ENCODE measurements around the gene HBE1.
A peak's percentile ranks its signal among the peaks of the same experiment; 100 is the strongest.
"Not testable (repeated sequence)": the region's sequence is repeated elsewhere in the genome, so short reads cannot be mapped to it uniquely, and the experiment has no call there.

The HBE1 gene

DNA sequence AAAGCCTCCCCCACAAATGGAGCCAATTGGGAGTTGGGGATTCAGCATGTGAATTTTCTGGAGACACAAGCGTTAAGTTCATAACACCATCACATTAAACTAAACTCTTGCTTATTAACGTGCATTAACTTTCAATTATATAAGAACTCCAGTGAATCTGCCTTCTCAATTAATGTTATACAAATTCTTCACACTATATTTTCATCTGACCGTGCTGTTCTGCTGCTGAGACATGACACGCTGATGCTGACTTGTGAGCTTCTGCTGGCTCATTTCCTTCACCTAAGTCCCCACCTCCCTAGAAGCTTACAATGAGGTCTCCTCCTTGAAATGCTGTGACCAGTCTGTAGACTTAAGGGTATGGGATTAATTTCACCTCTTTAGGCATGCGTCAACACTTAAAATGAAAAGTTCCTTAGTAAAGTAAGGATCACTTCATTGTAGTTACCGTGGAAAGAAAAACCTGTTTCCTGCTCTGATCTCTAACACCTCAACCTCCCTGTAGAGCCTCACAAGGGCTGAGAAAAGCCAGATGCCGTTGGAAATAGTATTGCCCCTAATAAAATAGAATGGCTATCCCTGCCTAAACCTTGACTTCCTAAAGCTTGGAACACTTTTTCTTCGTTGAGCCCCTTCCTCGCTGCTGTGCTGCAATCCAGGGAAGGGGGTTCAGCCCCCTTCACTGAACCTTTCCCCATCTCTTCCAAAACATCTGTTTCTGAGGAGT is 17.4 kb downstream of the HBE1 start:
- no peak for DNase-seq

DNA sequence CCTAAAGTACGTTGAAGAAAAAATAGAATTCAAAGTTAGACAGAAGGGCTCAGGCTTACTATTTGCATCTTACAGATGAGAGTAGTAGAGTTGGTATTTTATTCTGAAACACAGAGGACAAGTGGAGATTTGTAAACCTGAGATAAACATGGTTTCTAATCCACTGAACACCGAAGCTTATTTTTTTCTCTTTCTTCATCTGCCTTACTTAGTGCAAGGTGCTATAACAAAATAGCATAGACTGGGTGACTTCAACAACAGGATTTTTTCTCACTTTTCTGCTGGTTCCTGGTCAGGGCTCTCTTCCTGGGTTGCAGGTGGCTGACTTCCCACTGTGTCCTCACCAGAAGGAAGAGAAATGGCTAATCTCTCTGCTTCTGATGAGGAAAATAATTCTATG is 18.0 kb downstream of the HBE1 start:
- no peak for DNase-seq

DNA sequence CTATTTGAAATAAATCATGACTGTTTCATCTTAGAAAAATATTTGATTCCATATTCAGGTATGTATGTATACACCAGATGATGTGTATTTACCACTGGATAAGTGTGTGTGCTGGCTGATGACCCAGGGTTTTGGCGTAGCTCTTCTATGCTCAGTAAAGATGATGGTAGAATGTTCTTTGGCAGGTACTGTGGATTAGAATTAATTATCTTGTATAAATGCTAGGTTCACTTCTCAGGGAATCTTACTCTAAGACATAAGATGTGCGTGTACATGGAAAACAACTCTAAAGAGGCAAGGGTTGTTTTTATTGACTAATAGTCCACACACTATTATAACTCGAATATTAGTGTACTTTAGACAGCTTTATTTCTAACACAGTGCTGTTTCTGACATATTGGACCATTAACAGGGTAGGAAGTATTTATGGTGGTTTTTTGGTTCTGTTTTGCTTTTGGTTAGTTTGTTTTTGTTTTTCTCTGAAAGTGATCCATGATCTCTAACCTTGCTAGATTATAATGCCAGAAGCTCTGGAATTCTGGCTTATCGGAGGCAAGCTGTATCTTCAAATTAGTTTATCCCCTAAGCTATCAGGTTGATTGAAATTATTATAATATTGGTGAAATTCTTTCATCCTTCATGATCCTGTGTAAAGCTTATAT is 19.1 kb downstream of the HBE1 start:
- DNase-seq = no peak

DNA sequence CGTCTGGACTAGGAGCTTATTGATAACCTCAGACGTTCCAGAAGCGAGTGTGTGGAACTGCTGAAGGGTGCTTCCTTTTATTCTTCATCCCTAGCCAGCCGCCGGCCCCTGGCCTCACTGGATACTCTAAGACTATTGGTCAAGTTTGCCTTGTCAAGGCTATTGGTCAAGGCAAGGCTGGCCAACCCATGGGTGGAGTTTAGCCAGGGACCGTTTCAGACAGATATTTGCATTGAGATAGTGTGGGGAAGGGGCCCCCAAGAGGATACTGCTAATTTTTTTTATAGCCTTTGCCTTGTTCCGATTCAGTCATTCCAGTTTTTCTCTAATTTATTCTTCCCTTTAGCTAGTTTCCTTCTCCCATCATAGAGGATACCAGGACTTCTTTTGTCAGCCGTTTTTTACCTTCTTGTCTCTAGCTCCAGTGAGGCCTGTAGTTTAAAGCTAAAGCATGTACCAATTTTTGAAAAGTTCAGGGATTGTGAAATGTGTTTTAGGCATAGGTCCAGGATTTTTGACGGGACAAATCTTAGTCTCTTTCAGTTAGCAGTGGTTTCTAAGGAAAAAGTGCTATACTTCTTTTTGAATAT is 19.8 kb downstream of the HBE1 start, which contains the start of gene HBG1:
TSS of gene HBG1 (minus strand) at position 51 of the 590 bp plus-strand sequence. CDS start 53 bp downstream, outside the sequence.
- DNase-seq = not testable (repeated sequence)

DNA sequence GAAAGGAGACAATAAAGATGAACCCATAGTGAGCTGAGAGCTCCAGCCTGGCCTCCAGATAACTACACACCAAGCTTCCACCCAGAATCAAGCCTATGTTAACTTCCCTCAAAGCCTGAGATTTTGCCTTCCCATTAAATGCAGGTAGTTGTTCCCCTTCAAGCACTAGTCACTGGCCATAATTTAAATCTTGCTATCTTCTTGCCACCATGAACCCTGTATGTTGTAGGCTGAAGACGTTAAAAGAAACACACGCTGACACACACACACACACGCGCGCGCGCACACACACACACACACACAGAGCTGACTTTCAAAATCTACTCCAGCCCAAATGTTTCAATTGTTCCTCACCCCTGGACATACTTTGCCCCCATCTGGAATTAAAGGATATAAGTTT is 21.2 kb downstream of the HBE1 start:
- DNase-seq = not testable (repeated sequence)

DNA sequence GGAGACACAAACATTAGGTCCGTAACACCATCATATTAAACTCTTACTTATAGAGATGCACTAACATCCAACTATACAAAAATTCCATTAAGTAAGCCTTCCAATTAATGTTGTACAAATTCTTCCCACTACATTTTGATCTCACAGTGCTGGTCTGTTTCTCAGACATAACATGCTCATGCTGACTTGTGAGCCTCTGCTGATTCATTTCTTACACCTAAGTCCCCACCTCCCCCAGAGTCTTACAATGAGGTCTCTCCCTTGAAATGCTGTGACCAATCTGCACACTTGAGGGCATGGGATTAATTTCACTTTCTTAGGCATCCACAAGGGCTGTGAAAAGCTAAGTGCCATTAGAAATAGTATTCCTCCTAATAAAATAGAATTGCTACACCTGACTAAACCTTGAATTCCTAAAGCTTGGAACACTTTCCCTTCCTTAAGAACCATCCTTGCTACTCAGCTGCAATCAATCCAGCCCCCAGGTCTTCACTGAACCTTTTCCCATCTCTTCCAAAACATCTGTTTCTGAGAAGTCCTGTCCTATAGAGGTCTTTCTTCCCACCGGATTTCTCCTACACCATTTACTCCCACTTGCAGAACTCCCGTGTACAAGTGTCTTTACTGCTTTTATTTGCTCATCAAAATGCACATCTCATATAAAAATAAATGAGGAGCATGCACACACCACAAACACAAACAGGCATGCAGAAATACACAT is 22.1 kb downstream of the HBE1 start:
- no peak for DNase-seq

DNA sequence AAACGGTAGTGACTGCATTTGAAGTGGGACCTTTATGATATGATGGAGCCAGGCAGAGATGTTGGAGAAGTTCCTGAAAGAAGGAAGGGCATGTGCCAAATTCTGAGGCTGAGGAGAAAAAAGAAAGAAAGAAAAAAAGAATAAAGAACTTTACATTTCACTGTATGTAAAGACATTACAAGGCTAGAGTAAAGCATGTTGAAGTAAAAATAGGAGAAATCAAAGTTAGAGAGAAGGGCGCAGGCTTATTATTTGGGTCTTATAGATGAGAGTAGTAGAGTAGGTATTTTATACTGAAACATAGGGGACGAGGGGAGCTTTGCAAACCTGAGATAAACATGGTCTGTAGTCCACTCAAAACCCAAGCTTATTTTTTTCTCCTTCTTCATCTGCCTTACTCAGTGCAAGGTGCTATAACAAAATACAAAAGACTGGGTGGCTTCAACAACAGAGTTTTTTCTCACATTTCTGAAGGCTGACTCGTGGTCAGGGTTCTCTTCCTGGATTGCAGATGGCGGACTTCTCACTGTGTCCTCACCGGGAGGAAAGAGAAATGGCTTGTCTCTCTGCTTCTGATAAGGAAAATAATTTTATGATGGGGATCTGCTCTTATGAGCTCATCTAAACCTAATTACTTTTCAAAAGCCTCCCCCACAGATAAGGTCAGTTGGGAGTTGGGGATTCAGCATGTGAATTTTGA is 22.8 kb downstream of the HBE1 start:
- DNase-seq = no peak

DNA sequence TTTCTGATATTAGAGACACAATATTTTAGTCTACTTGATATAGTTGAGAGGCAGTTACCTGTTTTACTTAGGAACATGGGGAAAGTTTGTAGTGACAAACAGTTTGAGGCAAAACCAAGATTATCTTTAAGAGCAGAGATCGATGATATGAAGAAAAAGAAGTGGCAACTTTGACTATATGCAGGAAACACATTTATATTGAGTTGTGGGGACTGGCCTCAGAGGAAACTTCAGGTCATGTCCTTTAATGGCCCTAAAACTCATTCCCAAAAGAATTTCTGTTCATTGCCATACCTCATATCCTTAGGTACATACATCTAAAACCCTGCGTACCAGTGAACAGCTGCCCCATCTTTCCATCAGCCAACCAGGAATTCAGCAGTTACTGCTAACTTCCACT is 24.6 kb downstream of the HBE1 start:
- DNase-seq = no peak

DNA sequence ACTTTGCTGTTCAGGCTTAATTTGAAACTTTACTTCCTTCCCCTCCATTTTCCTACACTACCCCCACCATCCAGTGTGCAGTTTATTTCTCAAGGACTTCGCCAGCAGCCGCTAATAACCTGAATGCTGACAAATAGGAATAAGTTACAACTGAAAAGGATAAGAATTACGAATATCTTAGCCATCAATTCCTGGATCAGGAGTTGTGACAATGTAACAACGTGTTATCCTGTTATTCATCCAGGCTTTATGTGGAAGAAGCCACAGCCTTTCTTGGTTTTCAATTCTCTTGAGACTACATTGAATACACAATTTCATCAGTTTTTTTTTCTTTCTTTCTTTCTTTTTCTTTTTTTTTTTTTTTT is 25.9 kb downstream of the HBE1 start:
- DNase-seq = no peak

DNA sequence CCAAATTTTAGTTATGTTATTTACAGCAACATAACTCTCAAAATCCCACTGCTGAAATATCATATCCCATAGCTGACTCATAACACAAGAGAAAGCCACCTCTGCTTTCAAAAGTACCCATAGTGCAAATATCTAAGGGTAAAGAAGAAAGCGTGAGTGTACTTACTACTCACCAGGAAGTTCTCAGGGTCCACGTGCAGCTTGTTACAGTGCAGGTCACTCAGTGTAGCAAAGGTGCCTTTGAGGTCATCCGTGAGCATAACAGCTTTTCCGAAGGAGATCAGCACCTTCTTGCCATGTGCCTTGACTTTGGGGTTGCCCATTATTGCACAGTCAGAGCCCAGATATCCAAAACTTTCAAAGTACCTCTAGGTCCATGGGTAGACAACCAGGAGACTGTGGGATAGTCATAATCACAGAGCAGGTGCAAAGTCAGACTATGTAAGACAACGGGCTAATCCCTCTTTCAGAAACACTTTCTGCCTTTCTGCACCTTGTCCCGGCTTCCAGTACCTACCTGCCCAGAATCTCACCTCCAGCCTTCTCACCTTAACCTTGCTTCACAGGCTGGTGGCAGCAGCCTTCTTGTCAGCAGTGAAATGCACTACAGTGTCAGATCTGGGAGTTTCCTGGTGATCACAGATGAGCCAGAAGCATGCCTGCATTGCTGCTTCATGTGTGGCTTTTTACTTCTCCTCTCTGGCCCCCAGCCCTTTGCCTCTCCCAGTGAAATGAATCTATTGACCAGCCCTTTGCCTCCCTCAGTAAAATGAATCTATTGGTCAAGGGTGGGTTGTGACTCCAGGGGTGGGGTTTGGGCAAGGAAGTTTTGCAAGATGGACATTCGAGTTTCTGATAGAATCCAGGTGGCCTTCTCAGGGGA is 26.6 kb downstream of the HBE1 start:
- DNase-seq = peak; percentile 23

DNA sequence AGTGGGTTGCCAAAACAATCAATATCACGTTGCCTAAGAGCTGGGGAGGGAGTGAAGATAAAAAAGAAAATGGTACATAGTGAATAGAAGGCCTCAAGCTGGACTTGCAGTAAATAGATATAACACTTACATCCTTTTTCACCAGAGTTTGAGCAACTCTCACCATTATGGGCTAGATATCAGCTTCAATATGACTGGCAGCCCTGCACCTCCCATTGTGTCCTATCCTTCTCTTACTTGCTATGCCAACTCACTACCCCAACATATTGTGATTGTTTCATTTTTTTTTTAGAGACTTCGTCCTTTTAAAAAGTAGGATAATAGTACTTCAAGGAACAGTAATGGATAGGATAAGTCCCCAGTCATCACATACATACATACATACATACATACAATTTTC is 27.5 kb downstream of the HBE1 start:
- DNase-seq = no peak

DNA sequence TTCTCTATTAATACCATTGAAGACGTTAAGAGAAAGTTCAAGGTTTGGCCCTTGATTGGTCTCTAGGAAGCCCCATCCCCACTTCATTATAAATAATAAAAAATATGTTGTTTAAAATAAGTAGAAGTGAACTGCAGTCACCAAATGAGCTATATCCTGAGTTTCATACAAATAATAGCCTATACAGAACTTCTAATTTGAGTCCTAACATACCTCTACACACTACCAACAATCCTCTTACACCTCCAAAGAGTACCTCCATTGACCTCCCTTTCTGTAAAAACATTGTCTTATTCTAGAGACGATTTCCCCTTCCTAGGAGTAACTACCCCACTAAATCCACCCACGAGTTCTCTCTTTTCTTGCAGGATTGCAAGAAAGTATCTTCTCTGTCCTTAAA is 28.3 kb downstream of the HBE1 start:
- DNase-seq = no peak

DNA sequence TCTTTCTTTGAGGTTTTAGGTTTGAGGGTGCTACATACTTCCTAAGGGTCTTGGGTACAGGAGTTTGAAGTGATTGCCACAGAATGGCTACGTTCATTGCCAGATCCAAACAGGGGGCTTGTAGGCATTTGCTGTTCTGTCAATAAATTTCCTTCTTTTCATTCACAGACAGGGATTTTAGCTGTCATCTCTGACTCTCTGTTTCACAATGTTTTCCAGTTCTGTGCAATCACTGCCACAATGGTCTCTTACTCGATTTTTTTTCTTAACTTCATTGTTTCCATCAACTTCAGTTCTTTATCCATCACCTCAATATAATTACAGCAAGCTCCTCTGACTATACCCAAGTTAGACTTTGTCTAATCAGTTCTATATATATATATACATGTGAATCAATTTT is 29.3 kb downstream of the HBE1 start:
- DNase-seq = no peak

DNA sequence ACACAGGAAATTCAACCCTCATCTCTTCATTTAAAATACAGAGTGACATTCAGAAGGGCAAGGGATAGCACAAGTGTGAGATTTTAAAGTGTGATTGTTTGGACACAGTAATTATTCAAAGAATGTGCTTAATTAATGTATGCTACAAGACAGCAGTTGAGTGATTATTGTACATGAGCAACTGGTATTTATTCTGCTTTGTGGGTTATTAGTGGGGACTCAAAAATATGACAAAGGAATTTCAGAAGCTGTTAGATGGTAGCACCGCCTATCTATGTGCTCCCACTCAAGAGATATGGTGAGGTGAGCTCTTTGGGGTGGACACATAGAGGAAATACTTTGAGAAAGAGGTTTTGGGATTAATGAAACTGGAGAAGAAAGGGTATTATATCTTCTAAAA is 29.7 kb downstream of the HBE1 start:
- DNase-seq = no peak

DNA sequence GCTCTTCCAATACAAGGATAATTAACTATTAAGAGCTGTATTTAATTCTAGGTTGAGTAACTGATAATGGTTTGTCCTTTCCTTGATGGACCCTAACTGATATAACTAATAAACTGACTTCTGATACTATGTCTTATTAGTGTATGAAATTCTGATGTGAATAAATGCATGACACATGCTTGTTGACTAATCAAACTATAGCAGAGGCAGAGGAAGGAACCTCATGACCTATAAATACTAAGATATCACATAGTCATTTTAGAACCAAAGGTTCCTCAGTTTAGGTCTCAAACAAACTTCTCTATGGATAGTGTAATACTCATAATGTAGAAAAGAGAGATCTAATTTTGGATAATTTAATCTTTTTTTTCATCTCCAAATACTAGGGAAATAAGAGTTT is 30.7 kb downstream of the HBE1 start:
- DNase-seq = no peak

DNA sequence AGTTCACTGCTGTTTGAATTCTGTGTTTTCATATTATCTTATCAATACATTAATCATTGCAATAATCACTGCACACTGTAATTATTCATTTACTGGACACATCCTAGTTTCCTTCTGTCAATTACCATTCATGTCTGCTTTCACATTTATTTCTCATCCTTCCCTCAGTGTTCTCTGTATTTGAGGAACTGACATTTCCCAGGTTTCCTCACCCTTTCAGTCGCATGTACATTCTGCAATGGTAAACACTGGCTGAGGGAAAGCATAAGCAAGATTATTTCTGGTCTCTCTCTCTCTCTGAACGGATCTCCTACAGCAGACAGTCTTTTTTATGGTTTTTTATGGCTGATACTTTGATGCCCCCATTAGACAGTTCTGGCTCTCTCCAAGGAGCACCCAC is 31.3 kb downstream of the HBE1 start:
- DNase-seq = no peak

DNA sequence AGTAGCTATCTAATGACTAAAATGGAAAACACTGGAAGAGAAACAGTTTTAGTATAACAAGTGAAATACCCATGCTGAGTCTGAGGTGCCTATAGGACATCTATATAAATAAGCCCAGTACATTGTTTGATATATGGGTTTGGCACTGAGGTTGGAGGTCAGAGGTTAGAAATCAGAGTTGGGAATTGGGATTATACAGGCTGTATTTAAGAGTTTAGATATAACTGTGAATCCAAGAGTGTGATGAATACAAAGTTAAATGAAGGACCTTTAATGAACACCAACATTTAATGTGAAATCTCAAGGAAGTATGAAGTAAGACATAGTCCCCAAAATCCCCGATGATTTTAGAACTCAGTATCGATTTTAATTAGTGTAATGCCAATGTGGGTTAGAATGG is 32.3 kb downstream of the HBE1 start:
- no peak for DNase-seq

DNA sequence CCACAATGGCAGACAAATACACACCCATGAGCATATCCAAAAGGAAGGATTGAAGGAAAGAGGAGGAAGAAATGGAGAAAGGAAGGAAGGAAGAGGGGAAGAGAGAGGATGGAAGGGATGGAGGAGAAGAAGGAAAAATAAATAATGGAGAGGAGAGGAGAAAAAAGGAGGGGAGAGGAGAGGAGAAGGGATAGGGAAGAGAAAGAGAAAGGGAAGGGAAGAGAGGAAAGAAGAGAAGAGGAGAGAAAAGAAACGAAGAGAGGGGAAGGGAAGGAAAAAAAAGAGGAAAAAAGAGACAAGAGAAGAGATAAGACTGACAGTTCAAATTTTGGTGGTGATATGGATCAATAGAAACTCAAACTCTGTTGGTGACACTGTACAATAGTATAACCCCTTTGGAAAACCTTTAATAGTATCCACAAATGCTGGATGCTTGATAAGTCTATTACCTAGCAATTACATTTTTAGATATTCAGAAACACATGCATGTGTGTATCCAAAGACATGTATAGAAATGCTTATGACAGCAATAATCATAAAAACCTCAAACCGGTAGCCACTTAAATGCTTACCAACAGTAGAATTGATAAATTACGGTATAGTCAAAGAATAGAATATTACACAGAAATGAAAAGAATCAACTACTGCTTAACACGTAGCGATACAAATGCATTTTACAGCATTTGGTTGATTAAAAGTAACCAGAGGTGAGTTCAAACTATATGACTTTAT is 34.2 kb downstream of the HBE1 start:
- DNase-seq = no peak

DNA sequence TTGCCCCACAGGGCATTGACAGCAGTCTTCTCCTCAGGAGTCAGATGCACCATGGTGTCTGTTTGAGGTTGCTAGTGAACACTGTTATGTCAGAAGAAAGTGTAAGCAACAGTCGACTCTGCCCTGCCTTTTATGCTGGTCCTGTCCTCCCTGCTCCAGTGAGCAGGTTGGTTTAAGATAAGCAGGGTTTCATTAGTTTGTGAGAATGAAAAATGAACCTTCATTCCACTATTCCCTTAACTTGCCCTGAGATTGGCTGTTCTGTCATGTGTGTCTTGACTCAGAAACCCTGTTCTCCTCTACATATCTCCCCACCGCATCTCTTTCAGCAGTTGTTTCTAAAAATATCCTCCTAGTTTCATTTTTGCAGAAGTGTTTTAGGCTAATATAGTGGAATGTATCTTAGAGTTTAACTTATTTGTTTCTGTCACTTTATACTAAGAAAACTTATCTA is 35.3 kb downstream of the HBE1 start, which contains the start of gene HBD:
TSS of gene HBD (minus strand) at position 103 of the 454 bp plus-strand sequence. CDS start at position 53, 50 bp downstream.
- peak; percentile 10 for DNase-seq

DNA sequence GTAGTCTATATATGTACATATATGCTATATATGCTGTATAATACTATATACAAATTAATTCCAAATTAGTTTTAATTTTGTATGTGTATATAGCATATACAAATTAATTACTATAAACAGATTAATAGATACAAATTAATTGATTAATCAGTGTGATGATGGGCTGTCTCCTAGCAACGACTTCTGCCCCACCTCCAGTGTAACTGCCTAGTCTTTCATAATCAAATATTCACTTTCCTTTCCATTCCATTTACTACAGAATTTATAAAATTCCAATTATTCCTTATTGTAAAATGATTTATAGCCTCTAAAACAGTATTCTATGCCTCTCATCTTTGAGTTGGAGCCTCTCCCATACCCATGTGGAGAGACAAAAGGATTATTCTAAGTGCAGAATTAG is 36.4 kb downstream of the HBE1 start:
- no peak for DNase-seq

DNA sequence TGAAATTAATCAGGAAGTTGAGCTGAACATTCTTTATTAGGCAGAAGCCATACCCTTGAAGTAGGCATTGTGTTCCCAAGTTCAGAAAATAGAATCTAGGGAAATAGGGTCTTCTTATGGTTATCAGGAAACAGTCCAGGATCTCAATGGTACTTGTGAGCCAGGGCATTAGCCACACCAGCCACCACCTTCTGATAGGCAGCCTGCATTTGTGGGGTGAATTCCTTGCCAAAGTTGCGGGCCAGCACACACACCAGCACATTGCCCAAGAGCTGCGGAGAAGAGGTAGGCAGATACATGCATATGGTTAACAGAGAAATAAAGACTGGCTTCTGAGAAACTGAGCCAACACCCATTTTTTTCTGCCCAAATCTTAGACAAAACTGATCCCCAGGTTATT is 36.9 kb downstream of the HBE1 start:
- DNase-seq = no peak
